GM10266 (cell line): ENCODE data around the gene CCNL2.

Experiments
- DNase-seq: peaks from one replicate; pipeline ENCODE4 v3.0.0; 2012; ENCODE audit errors: extremely low spot score
- CTCF ChIP-seq: IDR thresholded peaks from 2 replicates; pipeline ENCODE4 v1.5.1; 2012; ENCODE audit warnings: mild to moderate bottlenecking, low read depth; ENCODE audit not compliant: control insufficient read depth, insufficient read depth; ENCODE audit errors: missing control alignments

The CCNL2 gene

DNA sequence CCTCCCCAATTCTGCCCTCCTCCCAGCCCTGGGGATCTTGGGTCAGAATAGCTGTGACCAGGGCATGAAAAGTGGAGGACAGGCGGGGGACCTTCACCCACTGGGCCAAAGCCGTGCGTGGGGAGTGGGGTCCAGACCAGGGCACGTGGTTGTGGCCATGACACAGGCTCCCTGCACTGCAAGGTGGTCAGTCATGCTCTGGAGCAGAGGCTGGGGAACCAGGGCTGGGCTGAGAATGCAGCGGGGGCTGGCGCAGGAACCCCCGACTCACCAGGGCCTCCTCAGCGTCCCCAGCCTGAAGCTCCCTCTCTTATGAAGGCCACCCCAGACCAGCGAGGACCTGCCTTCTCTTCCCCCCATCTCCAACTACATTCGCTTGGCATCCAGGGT is 52.6 kb downstream of the CCNL2 start:
- TF ChIP-seq CTCF = no peak
- no peak for DNase-seq

DNA sequence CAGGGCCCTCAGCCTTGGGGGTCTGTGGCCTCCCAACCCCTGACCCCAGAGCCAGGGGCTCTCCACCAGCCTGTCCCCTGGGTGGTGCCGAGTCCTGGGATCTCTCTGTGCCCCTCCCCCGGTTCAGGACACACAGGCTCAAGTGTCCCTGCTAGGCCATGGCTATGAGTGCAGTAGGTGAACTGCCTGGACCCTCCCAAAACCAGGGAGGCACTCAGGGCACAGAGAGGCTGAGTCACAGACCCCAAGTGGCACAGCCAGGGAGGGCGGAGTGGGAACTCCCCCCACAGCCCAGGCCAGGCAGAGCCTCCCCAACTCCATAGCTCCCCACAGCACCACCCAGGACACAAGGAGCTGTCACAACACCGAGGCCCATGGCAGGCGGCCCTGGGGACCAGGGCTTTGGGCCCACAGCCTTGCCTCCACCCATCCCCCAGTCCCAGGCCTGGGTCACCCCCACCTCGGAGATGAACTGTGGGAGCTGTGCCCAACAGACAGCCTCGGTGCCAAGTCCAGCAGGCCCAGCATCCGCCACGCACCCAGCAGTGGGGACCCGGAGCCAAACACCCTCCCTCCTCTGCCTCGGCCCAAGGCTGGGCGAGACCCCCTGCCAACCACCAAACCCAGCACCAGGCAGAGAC is 53.2 kb downstream of the CCNL2 start:
- TF ChIP-seq CTCF = no peak
- DNase-seq = no peak

DNA sequence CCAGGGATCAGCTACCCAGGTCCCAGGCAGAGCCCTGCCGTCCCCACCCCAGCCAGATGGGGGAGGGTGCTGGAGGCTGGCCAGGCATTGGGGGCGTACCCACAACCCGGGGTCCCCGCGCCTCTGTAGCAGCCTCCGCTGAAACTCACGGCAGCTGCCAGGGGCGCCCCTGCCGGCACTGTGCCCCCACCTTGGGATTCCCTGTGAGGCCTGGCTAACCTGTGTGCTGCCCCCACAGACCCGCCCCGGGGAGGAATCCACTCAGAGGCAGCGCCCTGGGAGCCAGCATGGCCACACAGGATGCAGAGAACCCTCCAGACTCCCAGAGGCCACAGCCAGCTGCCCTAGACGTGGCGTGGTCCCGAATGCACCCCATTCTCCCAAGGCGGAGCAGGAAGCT is 53.8 kb downstream of the CCNL2 start:
- no peak for DNase-seq
- TF ChIP-seq CTCF = no peak

DNA sequence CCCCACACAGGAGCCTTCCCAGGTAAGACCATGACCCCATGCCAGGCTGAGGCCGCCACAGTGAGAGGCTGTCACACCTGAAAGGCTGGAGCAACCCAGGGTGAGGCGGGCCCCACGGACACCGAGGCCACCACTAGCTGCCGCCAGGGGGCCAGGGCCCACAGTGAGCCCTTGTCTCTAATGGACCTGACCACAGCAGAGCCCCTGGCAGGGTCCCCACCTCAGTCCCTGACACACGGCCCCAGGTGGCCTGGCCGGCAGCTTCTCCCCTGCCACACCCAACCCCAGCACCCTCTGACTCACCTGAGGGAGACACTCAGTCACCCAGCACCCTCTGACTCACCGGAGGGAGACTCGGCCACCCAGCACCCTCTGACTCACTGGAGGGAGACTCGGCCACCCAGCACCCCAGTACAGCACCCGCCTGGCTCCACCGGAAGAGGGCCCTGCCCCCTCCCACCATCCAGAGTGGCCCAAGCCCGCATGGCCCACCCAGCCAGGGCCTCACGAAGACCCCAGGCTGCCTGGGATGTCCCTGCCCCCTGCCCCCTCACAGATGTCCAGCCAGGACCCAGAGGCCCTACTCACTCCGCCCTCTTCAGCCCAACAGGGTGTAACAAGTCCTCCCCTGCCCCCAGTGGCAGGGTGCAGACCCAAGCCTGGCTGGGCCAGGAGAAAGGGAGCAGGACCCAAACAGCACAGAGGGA is 54.3 kb downstream of the CCNL2 start:
- no peak for DNase-seq
- TF ChIP-seq CTCF = peak; percentile 12

- no peak for TF ChIP-seq CTCF
- DNase-seq = no peak
Observed at GRCh38 chr1:1343811-1344421, 55.2 kb downstream of the CCNL2 start.

DNA sequence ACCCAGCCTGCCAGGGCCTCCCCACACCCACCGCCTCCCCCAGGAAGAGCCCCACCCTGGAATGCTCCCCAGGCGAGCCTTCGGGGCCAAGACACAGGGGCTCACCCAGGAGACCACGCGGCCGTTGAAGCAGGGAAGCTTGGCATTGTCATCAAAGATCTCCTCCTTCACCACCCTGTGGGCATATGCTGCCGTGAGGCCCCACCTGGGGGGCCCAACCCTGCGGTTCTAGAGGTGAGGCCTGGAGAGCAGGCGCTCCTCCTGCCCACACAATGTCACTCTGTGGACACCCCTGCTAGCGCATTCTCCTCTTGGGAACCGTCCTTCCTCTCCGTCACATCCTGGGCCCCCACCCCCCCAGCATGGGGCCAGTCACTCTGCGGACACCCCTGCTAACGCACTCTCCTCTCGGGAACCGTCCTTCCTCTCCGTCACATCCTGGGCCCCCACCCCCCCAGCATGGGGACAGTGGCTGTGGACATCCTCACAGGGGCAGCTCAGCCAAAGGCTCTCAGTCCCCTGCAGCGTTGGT is 56.5 kb downstream of the CCNL2 start:
- TF ChIP-seq CTCF = no peak
- DNase-seq = no peak
